ENCODE data around the gene FGFR3.
"Not testable (repeated sequence)": the region's sequence is repeated elsewhere in the genome, so short reads cannot be mapped to it uniquely, and the experiment has no call there.

Gene FGFR3

GRCh38 chr4:1822568-1823544 lies 29.8 kb downstream of the FGFR3 start:
- no peak for FAIRE-seq

GRCh38 chr4:1823545-1823932 lies 30.4 kb downstream of the FGFR3 start:
- FAIRE-seq = no peak

- no peak for FAIRE-seq
These were observed 31.7 kb downstream of the FGFR3 start for GRCh38 chr4:1824746-1825145.

GRCh38 chr4:1825326-1825725 lies 32.2 kb downstream of the FGFR3 start:
- FAIRE-seq = no peak

- no peak for FAIRE-seq
These were observed 33.6 kb downstream of the FGFR3 start for GRCh38 chr4:1826531-1827350.

- FAIRE-seq = no peak
These were observed 37.1 kb downstream of the FGFR3 start for GRCh38 chr4:1830234-1830633.

- no peak for FAIRE-seq
These were observed 37.6 kb downstream of the FGFR3 start for GRCh38 chr4:1830642-1831228.

GRCh38 chr4:1831331-1831730 lies 38.2 kb downstream of the FGFR3 start:
- no peak for FAIRE-seq

GRCh38 chr4:1832690-1833089 lies 39.6 kb downstream of the FGFR3 start:
- no peak for FAIRE-seq

- no peak for FAIRE-seq
These were observed 40.4 kb downstream of the FGFR3 start for GRCh38 chr4:1833307-1834046.

GRCh38 chr4:1834047-1834775 lies 41.1 kb downstream of the FGFR3 start:
- no peak for FAIRE-seq

- FAIRE-seq = not testable (repeated sequence)
These were observed 42.7 kb downstream of the FGFR3 start for GRCh38 chr4:1835836-1836235.

- FAIRE-seq = no peak
These were observed 43.6 kb downstream of the FGFR3 start for GRCh38 chr4:1836650-1837049.

- FAIRE-seq = no peak
These were observed 44.0 kb downstream of the FGFR3 start for GRCh38 chr4:1837069-1837468.

GRCh38 chr4:1839282-1839681 lies 46.2 kb downstream of the FGFR3 start:
- FAIRE-seq = no peak

- FAIRE-seq = no peak
These were observed 48.3 kb downstream of the FGFR3 start for GRCh38 chr4:1841201-1841886.

GRCh38 chr4:1841887-1842210 lies 48.8 kb downstream of the FGFR3 start:
- no peak for FAIRE-seq

- FAIRE-seq = no peak
These were observed 49.3 kb downstream of the FGFR3 start for GRCh38 chr4:1842339-1842895.

- FAIRE-seq = no peak
These were observed 49.9 kb downstream of the FGFR3 start for GRCh38 chr4:1842993-1843448.

- FAIRE-seq = no peak
These were observed 50.8 kb downstream of the FGFR3 start for GRCh38 chr4:1843852-1844251.

GRCh38 chr4:1844618-1845017 lies 51.5 kb downstream of the FGFR3 start:
- FAIRE-seq = not testable (repeated sequence)
